HG03139 (cell line): Measurements from ENCODE around the gene ZNF480.
"Not testable (repeated sequence)": the region's sequence is repeated elsewhere in the genome, so short reads cannot be mapped to it uniquely, and the experiment has no call there.

Source experiments
- ATAC-seq: cut with Tn5 transposase; IDR thresholded peaks from one replicate; pipeline ENCODE4 v1.9.1; 2021; ENCODE audit not compliant: unreplicated experiment

The ZNF480 gene

DNA sequence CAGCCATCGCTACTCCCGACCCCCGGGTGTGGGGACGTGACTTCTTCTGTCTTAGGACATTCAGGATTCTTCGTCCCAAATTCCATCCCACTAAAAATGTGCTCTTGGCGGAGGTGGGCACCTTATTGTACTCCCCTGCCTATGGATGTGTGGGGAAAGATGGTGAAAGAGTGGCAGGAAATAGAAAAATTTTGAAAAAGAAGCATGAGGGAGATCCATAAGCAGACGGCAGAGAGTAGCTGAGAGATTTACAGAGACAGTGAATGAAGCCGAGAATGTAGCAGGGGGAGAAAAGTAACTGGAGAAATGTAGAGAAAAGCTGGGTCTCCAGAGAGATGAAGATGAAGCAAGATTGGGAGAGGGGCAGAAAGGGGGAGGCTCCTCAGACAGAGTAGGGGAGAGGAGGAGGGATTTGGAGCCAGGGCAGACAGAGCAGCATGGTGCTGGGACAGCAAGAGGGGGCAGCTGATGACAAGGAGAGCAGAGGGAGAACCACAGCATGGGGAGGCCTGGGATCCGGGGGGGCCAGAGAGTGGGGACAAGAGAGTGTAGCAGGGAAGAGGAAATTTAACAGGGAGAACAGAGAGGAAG, 39.9 kb downstream of the ZNF480 start:
- ATAC-seq = no peak

DNA sequence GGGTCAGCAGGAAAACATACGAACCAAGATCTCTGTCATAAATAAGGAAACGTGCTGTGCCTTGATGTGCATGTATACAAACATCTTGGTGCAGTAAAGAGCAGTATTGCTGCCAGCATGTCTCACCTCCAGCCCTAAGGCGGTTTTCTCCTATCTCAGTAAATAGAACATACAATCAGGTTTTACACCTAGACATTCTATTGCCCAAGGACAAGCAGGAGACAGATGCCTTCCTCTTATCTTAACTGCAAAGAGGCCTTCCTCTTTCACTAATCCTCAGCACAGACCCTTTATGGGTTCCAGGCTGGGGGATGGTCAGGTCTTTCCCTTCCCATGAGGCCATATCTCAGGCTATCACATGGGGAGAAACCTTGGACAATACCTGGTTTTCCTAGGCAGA, 42.1 kb downstream of the ZNF480 start:
- ATAC-seq = not testable (repeated sequence)

DNA sequence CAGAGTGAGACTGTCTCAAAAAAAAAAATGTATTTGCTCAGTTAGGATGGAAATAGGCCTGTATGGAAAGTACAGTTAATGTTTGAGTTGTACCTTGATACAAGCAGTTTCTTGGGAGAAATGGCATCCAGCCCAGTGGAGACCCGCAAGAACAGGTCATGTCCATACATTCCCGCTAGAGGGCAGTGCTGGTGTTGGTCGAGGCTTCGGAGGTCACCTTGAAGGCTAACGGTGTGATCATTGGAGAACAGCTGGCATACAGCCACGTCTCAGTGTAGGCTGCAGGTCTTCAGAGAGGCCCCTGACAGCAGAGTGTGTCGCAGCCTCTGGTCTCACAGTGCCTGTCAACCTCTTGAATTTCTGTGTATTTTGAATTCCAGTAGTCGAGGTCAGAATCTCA, 46.6 kb downstream of the ZNF480 start:
- ATAC-seq = no peak

DNA sequence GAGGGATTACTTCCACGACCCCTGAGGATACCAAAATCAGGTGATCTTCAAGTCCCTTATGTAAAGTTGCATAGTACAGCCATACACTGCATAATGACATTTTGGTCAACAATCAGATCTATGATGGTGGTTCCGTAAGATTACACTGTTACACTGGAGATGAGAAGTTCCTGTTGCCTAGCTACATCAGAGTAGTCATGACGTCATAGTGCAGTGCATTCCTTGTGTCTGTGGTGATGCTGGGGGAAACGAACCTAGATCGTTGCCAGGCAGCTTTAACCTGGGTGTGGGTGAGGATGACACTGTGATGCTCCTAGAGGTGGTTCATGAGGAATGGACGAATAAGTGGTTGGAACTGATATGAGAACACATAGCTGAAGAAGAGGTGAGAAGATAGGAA, 48.2 kb downstream of the ZNF480 start:
- ATAC-seq = no peak

DNA sequence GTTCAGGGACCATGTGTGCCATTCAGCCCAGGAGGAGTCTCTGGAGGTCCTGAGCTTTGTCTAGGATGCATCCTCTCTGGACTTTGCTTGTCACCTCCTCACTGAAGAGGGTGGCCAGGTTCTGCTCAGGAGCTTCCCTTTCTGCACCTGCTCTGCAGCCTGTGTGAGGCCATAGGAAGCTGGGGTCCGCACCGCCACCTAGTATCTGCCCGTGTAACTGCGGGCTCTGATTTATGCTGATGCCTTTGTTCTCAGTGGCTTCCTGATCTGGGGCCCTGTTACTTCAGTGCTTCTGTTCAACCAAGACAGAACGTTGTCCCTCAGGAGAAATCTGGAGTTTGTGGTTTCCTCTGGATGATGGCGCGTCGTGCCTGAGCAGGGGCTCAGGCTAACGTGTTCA, 54.5 kb downstream of the ZNF480 start:
- ATAC-seq = no peak

DNA sequence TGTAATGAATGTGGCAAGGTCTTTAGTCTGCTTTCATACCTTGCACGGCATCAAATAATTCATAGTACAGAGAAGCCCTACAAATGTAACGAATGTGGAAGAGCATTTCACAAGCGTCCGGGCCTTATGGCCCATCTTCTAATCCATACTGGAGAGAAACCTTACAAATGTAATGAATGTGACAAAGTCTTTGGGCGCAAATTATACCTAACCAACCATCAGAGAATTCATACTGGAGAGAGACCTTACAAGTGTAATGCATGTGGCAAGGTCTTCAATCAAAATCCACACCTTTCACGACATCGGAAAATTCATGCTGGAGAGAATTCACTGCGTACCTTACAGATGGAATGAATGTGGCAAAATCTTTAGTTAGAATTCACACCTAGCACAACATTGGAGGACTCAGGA, 69.5 kb downstream of the ZNF480 start:
- no peak for ATAC-seq

DNA sequence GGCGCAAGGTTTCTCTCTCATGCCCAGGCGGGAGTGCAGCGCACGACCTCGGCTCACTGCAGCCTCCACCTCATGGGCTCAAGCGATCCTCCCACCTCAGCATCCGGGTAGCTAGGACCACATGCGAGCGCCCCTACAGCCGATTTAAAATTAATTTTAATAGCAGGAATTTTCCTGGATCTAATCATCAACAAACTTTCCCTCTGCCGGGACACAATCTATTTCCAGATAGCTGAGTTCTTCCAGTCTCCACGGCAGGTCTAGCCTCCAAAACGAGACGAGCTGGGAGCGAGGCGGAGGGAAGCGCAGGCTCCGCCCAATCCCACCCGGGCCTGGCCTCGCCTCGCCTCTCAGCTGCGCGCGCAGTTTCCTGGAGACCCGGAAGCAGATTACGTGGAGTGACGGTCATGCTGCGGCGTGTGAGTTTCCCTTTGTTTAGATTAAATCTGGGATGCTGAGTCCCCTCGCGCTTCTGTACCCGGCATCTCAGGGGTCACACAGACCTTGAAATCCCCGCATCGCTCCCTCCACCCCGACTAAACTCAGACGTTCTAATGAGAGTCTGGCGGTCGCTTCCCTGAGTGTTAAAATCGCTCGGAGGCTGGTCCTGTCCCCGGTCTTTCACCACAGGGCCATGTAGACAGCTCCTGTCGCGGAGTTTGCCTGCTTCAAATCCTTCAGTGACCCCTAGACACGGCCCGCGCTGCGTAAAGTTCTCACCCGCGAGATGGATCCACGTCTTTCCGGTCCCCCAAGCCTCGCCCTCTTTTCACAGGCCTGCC, 72.8 kb downstream of the ZNF480 start, which contains the start of gene ZNF880:
Gene ZNF880 (plus strand): TSS at position 365 of the 782 bp plus-strand sequence. CDS start 43 bp downstream, at position 408.
- ATAC-seq = no peak

DNA sequence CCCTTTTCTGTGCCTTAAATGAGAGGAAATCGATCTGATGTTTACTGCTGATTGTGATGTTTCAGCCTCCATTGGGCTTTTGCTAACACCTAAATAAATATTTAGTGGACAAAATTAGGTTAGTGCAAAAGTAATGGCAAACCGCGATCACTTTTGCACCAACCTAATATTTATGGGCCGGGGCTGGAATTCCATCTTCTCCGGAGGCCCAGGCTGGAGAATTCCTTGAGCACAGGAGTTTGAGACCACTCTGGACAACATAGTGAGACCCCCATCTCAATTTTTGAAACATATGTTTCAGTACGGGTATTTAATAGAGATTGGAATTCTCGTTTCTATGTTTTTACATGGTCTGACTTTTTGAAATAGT, 73.4 kb downstream of the ZNF480 start:
- ATAC-seq = no peak
